ENCODE measurements around the gene UGT2B28.
"Not testable (repeated sequence)": the region's sequence is repeated elsewhere in the genome, so short reads cannot be mapped to it uniquely, and the experiment has no call there.

UGT2B28 gene

GRCh38 chr4:69280081-69280480 lies at the start of gene UGT2B28:
Gene UGT2B28, plus strand, starts transcription at chr4:69280475. Its CDS starts 26 bp downstream, at chr4:69280501.
- not testable (repeated sequence) for DNase-seq (ENCODE audit: low read depth in 2 of 2)

- DNase-seq (ENCODE audit: low read depth in 2 of 2), result no peak
Measured at GRCh38 chr4:69239092-69239491, 41.2 kb upstream of the UGT2B28 start.

GRCh38 chr4:69239557-69240168 lies 40.6 kb upstream of the UGT2B28 start:
- DNase-seq (ENCODE audit: low read depth in 2 of 2), result no peak

- DNase-seq (ENCODE audit: low read depth in 2 of 2), result not testable (repeated sequence)
Measured at GRCh38 chr4:69240787-69241186, 39.5 kb upstream of the UGT2B28 start.

- not testable (repeated sequence) for DNase-seq (ENCODE audit: low read depth in 2 of 2)
Measured at GRCh38 chr4:69241746-69242145, 38.5 kb upstream of the UGT2B28 start.

- DNase-seq (ENCODE audit: low read depth in 2 of 2), result not testable (repeated sequence)
Measured at GRCh38 chr4:69242562-69243240, 37.6 kb upstream of the UGT2B28 start.

- DNase-seq (ENCODE audit: low read depth in 2 of 2), result not testable (repeated sequence)
Measured at GRCh38 chr4:69250884-69251283, 29.4 kb upstream of the UGT2B28 start.

GRCh38 chr4:69253147-69253772 lies 27.0 kb upstream of the UGT2B28 start:
- not testable (repeated sequence) for DNase-seq (ENCODE audit: low read depth in 2 of 2)

- not testable (repeated sequence) for DNase-seq (ENCODE audit: low read depth in 2 of 2)
Measured at GRCh38 chr4:69268612-69269011, 11.7 kb upstream of the UGT2B28 start.

GRCh38 chr4:69296356-69296755 lies 16.1 kb downstream of the UGT2B28 start:
- DNase-seq (ENCODE audit: low read depth in 2 of 2), result not testable (repeated sequence)

GRCh38 chr4:69308426-69309033 lies 28.3 kb downstream of the UGT2B28 start:
- DNase-seq (ENCODE audit: low read depth in 2 of 2), result not testable (repeated sequence)

- not testable (repeated sequence) for DNase-seq (ENCODE audit: low read depth in 2 of 2)
Measured at GRCh38 chr4:69309549-69310076, 29.3 kb downstream of the UGT2B28 start.

GRCh38 chr4:69310262-69310661 lies 30.0 kb downstream of the UGT2B28 start:
- not testable (repeated sequence) for DNase-seq (ENCODE audit: low read depth in 2 of 2)

GRCh38 chr4:69317669-69318298 lies 37.5 kb downstream of the UGT2B28 start:
- DNase-seq (ENCODE audit: low read depth in 2 of 2), result not testable (repeated sequence)

- DNase-seq (ENCODE audit: low read depth in 2 of 2), result no peak
Measured at GRCh38 chr4:69321153-69321729, 41.0 kb downstream of the UGT2B28 start.

GRCh38 chr4:69322055-69322454 lies 41.8 kb downstream of the UGT2B28 start:
- DNase-seq (ENCODE audit: low read depth in 2 of 2), result no peak

GRCh38 chr4:69323284-69323683 lies 43.0 kb downstream of the UGT2B28 start:
- DNase-seq (ENCODE audit: low read depth in 2 of 2), result no peak

- no peak for DNase-seq (ENCODE audit: low read depth in 2 of 2)
Measured at GRCh38 chr4:69330345-69331047, 50.2 kb downstream of the UGT2B28 start.

- DNase-seq (ENCODE audit: low read depth in 2 of 2), result not testable (repeated sequence)
Measured at GRCh38 chr4:69331304-69331703, 51.0 kb downstream of the UGT2B28 start.

- not testable (repeated sequence) for DNase-seq (ENCODE audit: low read depth in 2 of 2)
Measured at GRCh38 chr4:69335485-69335884, 55.2 kb downstream of the UGT2B28 start.

GRCh38 chr4:69343114-69343513 lies 62.8 kb downstream of the UGT2B28 start:
- DNase-seq (ENCODE audit: low read depth in 2 of 2), result not testable (repeated sequence)
